Tongue (tissue), 2 donors: ENCODE results near the gene CEP78. TPM values are rescaled to one million over a fixed set of nuclear protein-coding genes. Genes with fewer than 3 reads are reported as not detected.
A peak's percentile ranks its signal among the peaks of the same experiment; 100 is the strongest.
"Not testable (repeated sequence)": the region's sequence is repeated elsewhere in the genome, so short reads cannot be mapped to it uniquely, and the experiment has no call there.

Source experiments
- DNase-seq: peaks from one replicate; pipeline ENCODE4 v3.0.0-alpha.2; 2015
- total RNA-seq: library from RNA; depleted of rRNA; stranded (reverse); fragments of >200 nt; gene quantifications from one replicate; pipeline ENCODE4 v1.2.3, GENCODE V29; 2014

CEP78 gene
- total RNA-seq, 1 donor from 2014 or later: 28.1 TPM

DNA sequence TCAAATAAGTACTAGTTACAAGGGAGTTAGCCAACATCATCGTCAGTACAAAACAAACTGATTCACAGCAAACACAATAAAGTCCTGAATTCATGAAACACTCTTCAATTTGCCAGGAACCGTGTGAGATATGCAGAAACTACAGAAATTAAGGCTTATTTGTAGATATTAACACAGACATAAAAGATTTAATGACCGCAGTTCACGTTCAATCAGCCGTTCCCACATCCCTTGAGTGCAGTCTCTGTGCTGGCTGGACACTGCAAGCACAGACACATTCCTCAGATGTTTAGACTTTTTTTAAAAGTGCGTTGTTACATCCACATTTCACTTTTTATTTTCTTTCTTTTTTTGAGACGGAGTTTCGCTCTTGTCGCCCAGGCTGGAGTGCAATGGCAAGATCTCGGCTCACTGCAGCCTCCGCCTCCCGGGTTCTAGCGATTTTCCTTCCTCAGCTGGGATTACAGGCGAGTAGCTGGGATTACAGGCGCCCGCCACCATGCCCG, 566 bp upstream of the CEP78 start:
- DNase-seq: peak; percentile 28

DNA sequence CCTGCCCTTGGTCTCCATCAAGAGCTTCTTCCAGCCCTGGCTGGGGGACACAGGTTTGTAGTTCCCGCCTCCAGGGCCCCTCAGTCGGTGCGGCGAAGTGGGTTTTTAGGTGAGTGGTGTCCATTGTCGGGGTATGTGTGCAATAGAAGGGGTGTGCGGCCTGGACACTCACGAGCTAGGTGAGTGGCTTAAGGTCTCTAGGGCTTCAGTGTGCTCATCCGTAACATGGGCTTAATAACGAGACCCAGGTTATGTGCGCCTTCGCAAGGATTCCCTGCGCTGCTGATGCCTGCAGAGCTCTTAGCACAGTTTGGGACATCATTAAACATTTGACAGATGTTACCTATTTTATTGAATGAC, 656 bp downstream of the CEP78 start:
- peak; percentile 53 for DNase-seq

DNA sequence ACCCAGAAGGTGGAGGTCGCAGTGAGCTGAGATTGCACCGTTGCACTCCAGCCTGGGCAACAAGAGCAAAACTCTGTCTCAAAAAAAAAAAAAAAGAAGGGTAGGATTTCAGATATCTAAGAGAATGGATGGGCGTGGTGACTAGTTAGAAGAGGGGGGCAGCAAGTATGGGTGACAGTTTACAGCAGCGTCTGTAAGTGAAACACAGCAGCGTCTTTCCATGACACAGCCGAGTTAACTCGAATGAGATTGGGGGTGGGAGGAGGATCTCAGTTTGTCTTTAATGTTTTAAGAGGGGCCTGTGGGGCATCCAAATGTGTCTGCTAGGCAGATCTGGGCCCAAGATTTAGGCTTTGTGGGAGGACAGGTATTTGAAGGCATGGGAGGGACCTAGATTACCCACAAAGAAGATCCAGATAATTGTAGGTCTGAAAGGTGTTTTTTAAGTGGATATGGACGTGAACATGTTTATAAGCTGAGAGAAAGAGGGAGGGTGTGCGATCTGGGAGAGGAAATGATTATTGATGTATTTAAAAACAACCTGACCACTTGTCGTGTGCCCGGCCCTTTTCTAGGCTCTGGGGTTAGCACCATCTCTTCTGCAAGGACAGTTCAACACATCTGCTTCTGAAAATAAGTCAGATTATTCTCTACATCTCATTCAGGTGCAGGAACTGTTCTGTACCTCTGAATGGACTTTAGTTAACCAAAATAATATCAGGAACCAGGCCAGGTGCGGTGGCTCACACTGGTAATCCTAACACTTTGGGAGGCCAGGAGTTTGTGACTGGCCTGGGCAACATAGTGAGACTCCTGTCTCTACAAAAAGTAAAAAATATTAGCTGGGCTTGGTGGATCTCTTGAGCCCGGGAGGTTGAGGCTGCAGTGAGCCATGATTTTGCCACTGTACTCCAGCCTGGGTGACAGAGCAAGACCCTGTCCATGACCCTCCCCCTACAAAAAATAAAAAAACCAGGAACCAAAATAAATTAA, 2.5 kb downstream of the CEP78 start:
- DNase-seq: no peak

DNA sequence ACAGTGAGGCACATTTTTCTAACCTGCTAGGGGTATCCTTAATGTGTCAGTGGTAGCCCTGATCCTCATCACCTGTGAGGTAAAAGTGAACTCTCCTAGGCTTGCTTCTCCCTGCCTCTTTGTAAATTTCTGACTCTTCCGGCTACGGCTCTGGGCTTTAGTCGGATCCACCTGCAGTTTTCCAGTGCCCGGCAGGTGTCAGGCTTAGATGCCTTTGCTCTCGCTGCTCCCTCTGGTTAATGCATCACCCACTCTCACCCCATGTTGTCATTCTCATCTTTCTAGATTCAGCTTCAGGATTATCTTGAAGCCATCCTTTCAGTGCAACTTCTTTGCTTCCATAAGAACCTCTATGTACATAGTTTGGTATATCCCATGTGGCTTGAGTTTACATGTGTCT, 3.6 kb downstream of the CEP78 start:
- DNase-seq: peak; percentile 32

DNA sequence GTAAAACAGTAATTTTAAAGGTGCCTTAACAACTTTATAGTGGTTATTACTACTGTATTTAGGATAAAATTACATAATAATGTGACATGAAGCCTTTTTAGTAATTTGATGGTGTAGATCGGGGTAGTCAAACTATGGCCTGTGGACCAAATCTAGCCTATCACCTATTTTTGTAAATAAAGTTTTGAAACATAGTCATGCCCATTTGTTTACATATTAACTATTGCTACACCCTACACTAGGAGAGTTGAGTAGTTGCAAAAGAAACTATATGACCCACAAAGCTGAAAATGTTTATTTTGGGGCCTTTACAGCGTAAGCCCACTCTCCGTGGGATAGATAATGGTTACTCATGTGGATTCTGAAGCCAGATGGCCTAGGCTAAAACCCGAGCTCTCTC, 6.2 kb downstream of the CEP78 start:
- DNase-seq: no peak

DNA sequence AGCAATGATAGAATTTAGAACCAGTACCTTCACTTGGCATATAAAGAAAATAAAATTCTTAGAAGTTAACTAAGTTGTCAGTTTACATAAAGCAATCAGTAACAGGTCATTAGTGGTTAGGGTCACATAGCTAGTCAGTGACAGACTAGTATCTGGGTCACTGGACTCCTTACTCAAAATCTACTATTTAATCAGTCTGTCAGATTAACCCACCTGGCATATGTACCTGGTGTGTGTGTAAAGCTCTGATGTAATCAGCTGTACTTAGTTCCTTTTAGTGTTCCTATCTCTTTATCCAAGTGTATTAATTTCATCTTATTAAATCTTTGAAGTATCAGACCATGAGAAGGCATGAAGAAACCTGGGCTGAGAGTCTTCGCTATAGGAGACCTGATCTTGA, 7.3 kb downstream of the CEP78 start:
- no peak for DNase-seq

DNA sequence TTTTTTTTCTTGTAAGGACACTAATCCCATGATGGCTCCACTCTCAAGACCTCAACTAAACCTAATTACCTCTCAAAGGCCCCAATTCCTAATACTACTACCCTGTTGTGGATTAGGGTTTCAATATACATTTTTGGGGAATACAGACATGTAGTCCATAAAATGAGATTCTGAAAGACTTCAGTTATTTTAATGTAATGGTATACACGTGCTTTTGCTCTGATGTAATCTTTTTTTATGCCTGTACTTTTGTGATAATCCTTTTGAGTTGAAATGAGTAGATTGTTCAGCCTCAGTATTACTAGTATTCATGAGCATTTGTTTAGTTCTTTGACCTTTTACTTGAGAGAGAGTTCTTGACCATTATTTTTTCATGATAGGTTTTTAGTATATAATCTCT, 9.5 kb downstream of the CEP78 start:
- DNase-seq: no peak

DNA sequence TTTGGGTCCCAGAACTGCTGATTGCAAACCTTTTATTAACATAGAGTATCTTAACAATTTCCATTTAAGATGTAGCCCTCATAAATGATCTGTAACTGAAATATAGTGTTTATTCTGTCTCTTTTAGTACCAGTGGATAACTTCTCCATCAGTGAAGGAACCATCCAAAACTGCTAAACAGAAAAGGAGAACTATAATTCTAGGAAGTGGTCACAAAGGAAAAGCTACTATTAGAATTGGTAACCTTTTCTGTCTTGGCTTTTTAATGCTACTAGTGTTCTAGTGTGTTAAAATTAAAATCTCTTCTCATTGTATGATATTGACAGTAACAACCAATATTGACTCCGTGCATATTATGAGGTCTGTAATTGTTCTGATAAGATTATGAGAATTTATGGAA, 12.8 kb downstream of the CEP78 start:
- no peak for DNase-seq

DNA sequence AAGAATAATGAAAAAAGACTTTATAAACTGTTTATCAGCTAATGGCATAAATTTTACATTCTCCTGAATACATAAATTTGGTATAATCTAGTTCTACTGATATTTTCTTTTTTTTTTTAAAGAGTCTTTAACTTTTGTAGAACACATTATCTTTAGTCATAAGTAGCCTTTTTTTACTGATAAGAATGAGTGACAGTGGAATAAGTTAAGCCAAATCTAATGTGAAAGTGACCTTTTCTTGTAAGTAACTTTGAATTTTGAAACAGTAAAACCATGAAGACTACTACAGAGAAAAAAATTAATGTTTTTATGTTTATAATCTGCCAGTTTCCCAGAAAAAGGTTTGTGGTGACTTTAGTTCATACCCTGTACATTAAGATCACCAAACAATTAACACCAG, 13.7 kb downstream of the CEP78 start:
- DNase-seq: no peak

DNA sequence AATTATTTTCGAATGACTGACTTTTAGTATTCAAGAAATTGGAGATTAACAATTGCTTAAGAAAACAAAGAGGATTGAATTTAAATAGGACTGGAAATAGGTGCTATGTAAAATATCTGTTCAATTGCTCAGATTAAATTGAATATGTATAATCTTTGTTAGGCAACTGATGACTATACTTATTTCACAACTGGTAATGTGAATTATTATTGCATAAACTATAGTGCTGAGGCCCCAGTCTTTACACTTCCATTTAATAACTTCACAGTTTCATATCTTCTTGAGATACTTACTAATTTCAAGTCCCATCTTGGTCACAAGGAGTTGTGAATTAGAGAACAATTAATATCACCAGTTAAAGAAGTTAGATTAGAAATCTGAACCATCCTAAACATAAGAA, 16.7 kb downstream of the CEP78 start:
- DNase-seq: no peak

DNA sequence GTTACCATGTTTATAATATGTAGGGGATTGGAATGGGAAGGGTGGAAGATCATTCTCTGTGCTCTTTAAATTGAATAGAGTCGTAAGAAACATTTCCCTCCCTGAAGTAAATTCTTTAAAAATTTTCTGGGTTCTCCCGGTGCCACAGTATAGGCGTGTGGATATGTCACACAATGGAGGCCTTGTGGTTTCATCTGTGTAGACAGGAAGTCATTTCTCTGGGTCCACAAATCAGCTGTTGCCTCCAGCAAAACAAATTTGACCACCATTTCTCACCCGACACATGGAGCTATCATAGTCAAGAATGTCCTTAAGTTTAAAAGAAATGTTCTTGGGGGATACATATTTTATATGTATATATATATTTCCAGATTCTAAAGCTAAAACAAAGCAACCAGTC, 17.4 kb downstream of the CEP78 start:
- DNase-seq: no peak

DNA sequence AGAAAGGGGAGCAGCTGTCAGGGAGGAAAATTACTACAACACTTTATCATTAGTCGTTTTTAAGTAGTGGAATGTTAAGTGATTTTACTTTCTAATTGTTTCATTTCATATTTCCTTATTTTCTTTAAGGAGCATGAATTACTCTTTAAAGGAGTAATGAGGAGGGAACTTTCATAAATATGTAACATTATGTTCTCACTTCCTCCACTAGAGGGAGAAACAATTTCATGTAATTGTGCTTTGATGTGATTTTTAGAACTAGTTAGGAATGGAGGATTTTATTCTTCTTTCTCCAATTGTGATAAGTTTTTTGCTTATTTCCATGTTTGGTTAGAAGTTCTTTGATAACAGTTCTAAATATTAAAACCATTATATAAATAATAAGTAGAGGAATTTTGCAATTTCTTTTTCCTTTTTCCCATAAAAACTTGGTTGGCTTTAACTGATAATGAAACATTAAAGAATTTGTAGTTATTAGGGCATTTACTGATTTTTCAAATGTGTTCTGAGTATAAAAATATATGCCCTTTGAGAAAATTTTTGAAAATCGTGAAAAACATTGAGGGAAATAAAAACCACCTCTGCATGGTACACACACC, 25.6 kb downstream of the CEP78 start:
- peak; percentile 70 for DNase-seq

DNA sequence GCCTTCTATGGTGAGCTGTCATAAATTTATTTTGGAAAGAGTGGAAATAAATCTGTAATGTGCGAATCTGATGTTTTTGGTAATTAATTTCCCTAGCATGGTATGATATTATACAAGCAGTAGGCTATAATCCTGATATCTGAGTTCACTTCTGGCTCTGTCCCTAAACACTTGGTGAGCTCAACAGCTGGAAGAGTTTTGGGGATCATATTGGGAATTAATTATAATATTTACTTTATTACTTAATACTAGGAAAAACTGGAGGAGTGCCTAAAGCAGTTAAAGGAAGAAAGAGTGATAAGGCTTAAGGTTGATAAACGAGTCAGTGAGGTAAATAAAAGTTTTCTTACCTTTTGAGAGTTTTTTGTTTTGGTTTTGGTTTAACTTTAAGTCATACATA, 26.8 kb downstream of the CEP78 start:
- DNase-seq: no peak

DNA sequence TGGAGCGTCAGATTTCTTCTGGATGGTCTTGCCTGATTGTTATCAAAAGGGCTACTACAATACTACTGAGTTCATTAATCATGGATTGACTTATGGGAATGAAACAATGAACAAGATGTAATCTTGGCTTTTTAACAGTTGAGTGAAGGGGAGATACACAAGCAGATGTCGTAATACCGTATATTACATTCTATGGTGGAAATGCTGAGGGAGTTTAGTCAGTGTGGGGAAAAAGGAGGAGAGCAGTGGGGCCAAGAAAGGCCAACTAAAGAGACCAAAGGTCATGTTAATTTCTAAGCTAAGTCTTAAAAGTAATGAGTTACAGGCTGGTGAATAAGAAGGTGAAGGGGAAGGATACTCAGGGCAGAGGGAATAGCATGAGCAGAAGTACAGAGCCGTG, 32.0 kb downstream of the CEP78 start:
- DNase-seq: no peak

DNA sequence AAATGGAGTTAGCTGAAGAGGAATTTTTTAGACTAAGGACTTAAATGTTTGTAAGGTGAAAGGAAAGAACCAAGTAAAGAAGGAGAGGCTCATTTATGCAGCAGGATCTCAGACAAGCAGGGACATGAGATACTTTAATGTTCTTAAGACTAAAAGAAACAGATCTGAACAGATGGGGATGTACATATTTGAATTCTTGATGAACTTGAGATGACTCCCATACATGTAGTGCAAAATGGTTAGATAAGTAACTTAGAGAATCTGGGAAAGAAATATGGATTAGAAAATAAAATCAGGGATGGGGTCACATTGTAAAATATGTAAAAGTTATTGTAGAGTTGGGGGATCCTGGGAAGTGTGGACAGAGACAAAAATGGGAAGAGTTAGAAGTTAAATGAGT, 33.9 kb downstream of the CEP78 start:
- no peak for DNase-seq

DNA sequence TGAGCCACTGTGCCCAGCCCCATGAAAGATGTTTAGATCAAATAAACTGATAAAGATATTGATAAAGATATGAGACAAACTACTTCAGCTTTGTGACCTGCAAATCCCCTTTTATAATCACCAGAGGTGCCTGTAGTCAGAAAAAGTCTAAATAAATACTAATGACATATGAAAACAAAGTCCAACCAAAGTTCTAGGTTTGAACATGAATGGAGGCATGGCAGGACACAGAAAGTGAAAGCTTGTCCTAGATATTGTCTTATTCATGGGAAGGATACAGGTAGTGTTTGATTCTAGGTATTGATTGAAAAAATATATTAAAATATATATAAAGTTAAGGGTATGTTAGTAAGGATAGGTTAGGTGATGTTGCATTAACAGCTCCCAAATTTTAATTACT, 36.4 kb downstream of the CEP78 start:
- DNase-seq: no peak

DNA sequence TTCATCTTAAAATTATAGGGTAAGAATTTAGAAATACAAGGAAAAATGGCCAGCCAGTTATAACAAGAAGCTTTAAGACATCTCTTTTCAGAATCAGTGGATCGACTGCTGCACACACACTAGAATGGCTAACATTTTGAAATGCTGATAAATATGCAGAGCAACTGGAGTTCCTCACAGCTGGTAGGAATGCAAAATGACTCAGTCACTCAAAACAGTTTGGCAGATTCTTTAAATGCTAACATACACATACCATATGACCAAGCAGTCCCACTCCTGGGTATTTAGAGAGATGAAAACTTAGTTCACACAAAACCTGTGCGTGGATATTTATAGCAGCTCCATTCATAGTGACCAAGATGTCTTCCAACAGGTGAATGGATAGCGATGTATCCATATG, 37.9 kb downstream of the CEP78 start:
- DNase-seq: no peak

DNA sequence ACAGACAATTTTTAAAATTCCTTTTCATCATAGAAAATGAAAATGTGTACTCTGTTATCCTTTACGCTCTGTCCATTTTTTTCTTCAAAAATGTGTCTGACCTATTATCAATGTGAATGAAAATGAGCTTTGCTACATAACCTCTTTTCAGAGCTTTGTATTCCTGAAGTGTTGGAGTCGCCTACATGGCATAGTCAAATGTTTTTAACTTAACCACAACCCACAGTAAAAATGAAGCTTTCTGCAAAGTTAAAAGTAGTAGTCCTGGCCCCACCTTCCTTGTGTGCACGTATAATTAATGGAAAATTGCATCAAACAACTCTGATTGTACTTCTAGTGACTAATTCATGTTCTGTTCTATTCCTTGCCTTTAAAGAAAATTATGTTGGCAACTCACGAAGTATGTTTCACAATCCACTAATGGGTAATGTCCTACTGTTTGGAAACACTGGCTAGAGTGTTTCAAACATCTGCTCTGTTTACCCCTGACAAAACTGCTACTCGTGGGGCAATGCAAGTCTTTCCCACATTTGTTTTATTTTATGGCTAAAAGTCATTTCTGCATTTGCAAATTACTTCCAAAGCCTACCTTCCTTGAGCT, 42.4 kb downstream of the CEP78 start:
- DNase-seq: no peak

DNA sequence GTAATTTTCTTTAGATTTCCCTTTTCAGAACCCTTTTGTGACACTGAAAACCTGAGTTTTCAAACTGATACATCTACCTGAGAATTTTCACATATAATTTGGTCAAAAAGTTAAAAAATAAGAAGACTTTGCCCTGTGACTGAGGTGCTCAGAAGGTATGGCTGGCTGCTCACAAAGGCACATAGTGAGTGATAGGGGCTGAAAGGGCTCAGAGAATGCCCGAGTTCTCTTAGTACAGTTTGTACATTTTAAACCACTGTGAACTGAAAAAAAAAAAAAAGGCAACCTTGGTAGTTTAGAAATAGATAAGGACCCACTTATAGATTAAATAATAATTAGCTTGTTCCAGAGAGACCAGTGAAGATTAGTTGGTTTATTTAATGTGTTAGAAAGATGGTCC, 42.9 kb downstream of the CEP78 start:
- DNase-seq: no peak

DNA sequence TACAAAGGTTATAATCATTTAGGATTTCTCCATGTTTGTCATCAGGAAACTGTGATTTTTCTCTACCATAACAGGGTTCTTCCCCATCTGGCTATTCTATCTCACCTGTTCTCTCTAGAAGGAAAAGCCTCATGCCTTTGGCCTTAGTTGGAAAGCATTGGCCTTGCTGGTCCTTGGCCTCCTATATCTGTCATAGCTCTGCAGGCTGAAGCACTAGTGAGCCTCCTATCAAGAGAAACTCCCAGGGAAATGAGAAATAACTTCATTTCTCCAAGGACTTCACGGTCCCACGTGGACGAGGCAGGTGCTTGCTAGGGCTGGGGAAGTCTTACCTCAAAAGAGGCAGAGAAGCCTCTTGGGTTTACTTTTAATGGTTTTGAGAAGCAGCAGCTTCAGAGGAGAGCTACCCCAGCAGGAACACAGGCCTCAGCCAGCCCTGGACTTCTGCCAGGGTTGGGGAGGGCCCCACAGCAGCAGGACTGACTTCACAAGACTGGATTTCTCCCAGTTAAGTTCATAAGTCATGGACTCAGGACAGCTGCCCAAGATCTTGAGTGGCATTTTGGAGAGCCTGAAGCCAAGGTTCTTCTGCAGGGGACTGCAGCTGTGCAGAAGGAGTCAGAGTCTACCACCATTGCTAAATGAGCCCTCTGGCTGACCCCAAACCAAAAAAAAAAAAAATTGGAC, 45.2 kb downstream of the CEP78 start:
- peak; percentile 99 for DNase-seq

DNA sequence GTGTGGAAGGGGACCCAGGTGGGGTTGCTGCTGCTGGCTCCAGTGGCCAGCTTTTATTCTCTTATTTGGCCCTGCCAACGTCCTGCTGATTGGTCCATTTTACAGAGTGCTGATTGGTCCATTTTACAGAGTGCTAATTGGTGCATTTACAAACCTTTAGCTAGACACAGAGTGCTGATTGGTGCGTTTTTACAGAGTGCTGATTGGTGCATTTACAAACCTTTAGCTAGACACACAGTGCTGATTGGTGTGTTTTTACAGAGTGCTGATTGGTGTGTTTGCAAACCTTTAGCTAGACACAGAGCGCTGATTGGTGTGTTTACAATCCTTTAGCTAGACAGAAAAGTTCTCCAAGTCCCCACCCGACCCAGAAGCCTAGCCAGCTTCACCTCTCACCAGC, 48.3 kb downstream of the CEP78 start:
- DNase-seq: not testable (repeated sequence)

DNA sequence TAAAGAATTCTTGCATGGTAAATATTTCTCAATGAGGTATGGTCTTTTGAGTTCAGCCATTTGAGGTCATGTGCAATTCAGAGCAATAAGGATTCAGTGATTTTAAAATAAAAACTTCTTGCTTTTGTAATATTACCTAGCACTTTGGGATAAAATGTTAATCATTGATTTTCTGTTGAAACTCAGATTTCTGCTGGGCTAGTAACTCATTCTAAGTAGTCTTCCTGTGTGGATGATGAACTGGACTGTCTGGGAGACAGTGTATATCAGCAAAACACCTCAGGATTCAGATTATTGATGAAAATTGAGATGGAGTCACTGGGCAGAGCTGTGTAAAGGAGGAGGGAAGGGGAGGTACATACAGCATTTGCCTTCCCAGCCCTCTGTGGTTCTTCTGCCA, 50.2 kb downstream of the CEP78 start:
- DNase-seq: no peak

DNA sequence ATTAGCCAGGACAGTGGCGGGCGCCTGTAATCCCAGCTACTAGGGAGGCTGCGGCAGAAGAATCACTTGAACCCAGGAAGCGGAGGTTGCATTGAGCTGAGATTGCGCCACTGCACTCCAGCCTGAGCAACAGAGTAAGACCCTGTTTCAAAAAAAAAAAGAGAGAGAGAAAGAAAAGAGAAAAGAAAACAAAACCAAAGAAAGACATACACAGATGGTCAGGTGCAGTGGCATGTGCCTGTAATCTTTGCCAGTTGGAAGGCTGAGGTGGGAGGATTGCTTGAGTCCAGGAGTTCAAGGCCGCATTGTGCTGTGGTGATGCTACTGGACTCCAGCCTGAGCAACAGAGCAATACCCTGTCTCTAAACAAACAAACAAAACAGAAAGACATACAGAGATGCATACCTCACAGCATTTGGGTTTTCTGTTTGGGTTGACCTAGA, 51.1 kb downstream of the CEP78 start:
- DNase-seq: no peak
